ENCODE results near the gene C4orf51.

DNA sequence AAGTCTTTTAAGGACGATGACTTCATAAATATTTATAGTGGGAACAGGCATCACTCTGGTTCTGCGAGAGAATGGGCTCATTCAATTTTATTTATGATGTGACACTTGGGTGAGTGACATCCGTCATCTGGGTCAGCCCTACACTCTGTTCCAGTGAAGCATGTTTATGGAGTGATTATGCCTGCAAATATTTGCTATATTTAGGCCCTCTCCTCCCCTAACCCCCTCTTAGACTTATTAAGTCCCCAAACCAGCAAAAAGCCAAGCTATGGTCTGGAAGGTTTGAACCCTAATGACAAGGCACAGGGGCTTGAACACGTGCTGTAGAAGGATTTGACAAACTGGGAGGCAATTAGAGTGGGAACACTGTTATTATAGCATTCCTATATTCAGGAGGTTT, 55.9 kb downstream of the C4orf51 start:
- TF ChIP-seq, protein P1, sequence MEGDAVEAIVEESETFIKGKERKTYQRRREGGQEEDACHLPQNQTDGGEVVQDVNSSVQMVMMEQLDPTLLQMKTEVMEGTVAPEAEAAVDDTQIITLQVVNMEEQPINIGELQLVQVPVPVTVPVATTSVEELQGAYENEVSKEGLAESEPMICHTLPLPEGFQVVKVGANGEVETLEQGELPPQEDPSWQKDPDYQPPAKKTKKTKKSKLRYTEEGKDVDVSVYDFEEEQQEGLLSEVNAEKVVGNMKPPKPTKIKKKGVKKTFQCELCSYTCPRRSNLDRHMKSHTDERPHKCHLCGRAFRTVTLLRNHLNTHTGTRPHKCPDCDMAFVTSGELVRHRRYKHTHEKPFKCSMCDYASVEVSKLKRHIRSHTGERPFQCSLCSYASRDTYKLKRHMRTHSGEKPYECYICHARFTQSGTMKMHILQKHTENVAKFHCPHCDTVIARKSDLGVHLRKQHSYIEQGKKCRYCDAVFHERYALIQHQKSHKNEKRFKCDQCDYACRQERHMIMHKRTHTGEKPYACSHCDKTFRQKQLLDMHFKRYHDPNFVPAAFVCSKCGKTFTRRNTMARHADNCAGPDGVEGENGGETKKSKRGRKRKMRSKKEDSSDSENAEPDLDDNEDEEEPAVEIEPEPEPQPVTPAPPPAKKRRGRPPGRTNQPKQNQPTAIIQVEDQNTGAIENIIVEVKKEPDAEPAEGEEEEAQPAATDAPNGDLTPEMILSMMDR (conservative IDR thresholded peaks at IDR 0.05 in 1 of 2, IDR thresholded peaks at IDR 0.05 in 1 of 2; ENCODE audit: low read depth in 1 of 2, low read length in 2 of 2) = no peak
- no peak for TF ChIP-seq EZH2 (IDR thresholded peaks at IDR 0.05; ENCODE audit: low read length, missing control alignments)

Measured in fibroblast of lung (primary cell).